HCT116 (cell line): ENCODE results near the gene KRT6A. TPM values are rescaled to one million over a fixed set of nuclear protein-coding genes. Genes with fewer than 3 reads are reported as not detected.

Experiments
- ATAC-seq: fragments of 200-7000 bp; cut with Tn5 transposase; 2 replicates; pipeline ENCODE4 v1.9.1; 2020; ENCODE audit warnings: mild to moderate bottlenecking, moderate library complexity
- BruUV-seq: library from RNA; stranded (reverse); fragments of 400-500 nt; replicated peaks from 2 replicates; lab custom pipeline; 2021; lab: Mats Ljungman, UMichigan
- CTCF ChIA-PET: fragments of 300-600 bp; sonication (Branson Sonifier 250); formaldehyde crosslinking; loops from one replicate; lab custom pipeline; 2021; ENCODE audit warnings: antibody characterized with exemption; lab: Charles Lee
- POLR2A ChIA-PET: fragments of 300-600, 350-600 bp; sonication (Branson Sonifier 250); formaldehyde crosslinking; loops from one replicate; lab custom pipeline; 2021; ENCODE audit warnings: antibody characterized with exemption; lab: Charles Lee
- RAD21 ChIA-PET, 2 experiments: fragments of 300-600 bp; sonication (Branson Sonifier 250); formaldehyde crosslinking; loops; one replicate each; lab custom pipeline; 2023; ENCODE audit warnings: low total read pairs in 2 of 2; ENCODE audit not compliant: uncharacterized antibody in 2 of 2, unreplicated experiment in 2 of 2, low non-redundant PET in 1 of 2; lab: Charles Lee
- DNase-seq: peaks from one replicate; pipeline ENCODE4 v3.0.0-alpha.2; 2010; ENCODE audit warnings: low read depth, low spot score
- H2AFZ ChIP-seq: fragments of 200-600 bp; shearing (Covaris generic), sonication (generic); 2 replicates; pipeline ENCODE4 v1.6.1; 2017; ENCODE audit warnings: low read depth, mixed run types, mixed read lengths, antibody characterized with exemption, low read length; ENCODE audit not compliant: poor library complexity, severe bottlenecking
- H3K27ac ChIP-seq: 2 replicates; pipeline ENCODE4 v1.5.1; 2012; ENCODE audit warnings: low read depth, low read length
- H3K27me3 ChIP-seq: fragments of 200-600 bp; sonication (generic); 2 replicates; pipeline ENCODE4 v1.6.1; 2016; ENCODE audit warnings: mixed run types, low read length, mixed read lengths; ENCODE audit not compliant: insufficient read depth
- H3K36me3 ChIP-seq, 2 experiments: fragments of 200-500 bp in 1 of 2; fragments of 200-600 bp in 1 of 2; sonication (Bioruptor generic) in 1 of 2; sonication (generic) in 1 of 2; 2 replicates each; pipeline versions ENCODE4 v1.5.1 to v1.6.1; 2014 to 2016; ENCODE audit warnings: low read length in 2 of 2, inconsistent platforms in 1 of 2, mixed read lengths in 1 of 2, mixed run types in 1 of 2; ENCODE audit not compliant: insufficient read depth in 2 of 2, control insufficient read depth in 1 of 2
- H3K4me1 ChIP-seq, 2 experiments: fragments of 200-600 bp in 1 of 2; sonication (generic) in 1 of 2; 2 replicates each; pipeline versions ENCODE4 v1.5.1 to v1.6.1; 2012 to 2017; ENCODE audit warnings: low read length in 2 of 2, inconsistent platforms in 1 of 2, mild to moderate bottlenecking in 1 of 2, mixed read lengths in 1 of 2, mixed run types in 1 of 2, moderate library complexity in 1 of 2; ENCODE audit not compliant: insufficient read depth in 2 of 2, control insufficient read depth in 1 of 2
- H3K4me2 ChIP-seq: fragments of 200-600 bp; sonication (generic); 2 replicates; pipeline ENCODE4 v1.6.1; 2017; ENCODE audit warnings: mixed run types, low read length, mixed read lengths
- H3K4me3 ChIP-seq, 2 experiments: fragments of 200-600 bp in 1 of 2; sonication (generic) in 1 of 2; replicated peaks in 1 of 2; 2 replicates each; pipeline ENCODE4 v1.5.1; 2011 to 2016; ENCODE audit warnings: low read length in 2 of 2, control low read depth in 1 of 2, low read depth in 1 of 2, mild to moderate bottlenecking in 1 of 2, mixed read lengths in 1 of 2, mixed run types in 1 of 2
- H3K79me2 ChIP-seq: fragments of 200-600 bp; sonication (generic); 2 replicates; pipeline ENCODE4 v1.6.1; 2017; ENCODE audit warnings: mild to moderate bottlenecking, mixed run types, low read length, moderate library complexity, mixed read lengths; ENCODE audit not compliant: insufficient read depth
- H3K9ac ChIP-seq: fragments of 200-600 bp; sonication (generic); 2 replicates; pipeline ENCODE4 v1.6.1; 2016; ENCODE audit warnings: low read length, mixed read lengths
- H3K9me2 ChIP-seq: fragments of 200-600 bp; sonication (generic), shearing (Covaris generic); 2 replicates; pipeline ENCODE4 v1.6.1; 2017; ENCODE audit warnings: mixed run types, mild to moderate bottlenecking, moderate library complexity; ENCODE audit not compliant: insufficient read depth
- H3K9me3 ChIP-seq, 2 experiments: fragments of 200-500 bp in 1 of 2; fragments of 200-600 bp in 1 of 2; sonication (Bioruptor generic) in 1 of 2; sonication (generic) in 1 of 2; 2 replicates each; pipeline ENCODE4 v1.6.1; 2014 to 2017; ENCODE audit warnings: low read length in 2 of 2, mixed read lengths in 2 of 2, inconsistent platforms in 1 of 2, low read depth in 1 of 2, mild to moderate bottlenecking in 1 of 2, mixed run types in 1 of 2, moderate library complexity in 1 of 2; ENCODE audit not compliant: control insufficient read depth in 1 of 2, insufficient read depth in 1 of 2
- H4K20me1 ChIP-seq: fragments of 200-600 bp; sonication (generic), shearing (Covaris generic); 2 replicates; pipeline ENCODE4 v1.6.1; 2017; ENCODE audit warnings: mixed run types, mild to moderate bottlenecking, moderate library complexity; ENCODE audit not compliant: insufficient read depth
- CTCF ChIP-seq, 3 experiments: fragments of 200-600 bp in 1 of 3; sonication (generic) in 1 of 3; IDR thresholded peaks in 2 of 3; conservative IDR thresholded peaks in 1 of 3; 2 replicates each; pipeline ENCODE4 v1.5.1; 2012 to 2017; ENCODE audit warnings: low read depth in 2 of 3, low read length in 2 of 3, antibody characterized with exemption in 1 of 3, borderline replicate concordance in 1 of 3, control low read depth in 1 of 3, mild to moderate bottlenecking in 1 of 3, mixed read lengths in 1 of 3, mixed run types in 1 of 3, moderate library complexity in 1 of 3; ENCODE audit not compliant: insufficient read depth in 1 of 3
- ELF1 ChIP-seq: IDR thresholded peaks from 2 replicates; pipeline ENCODE4 v1.6.1; 2012; ENCODE audit warnings: low read depth, borderline replicate concordance
- EZH2 ChIP-seq: fragments of 200-600 bp; sonication (generic); IDR thresholded peaks from 2 replicates; pipeline ENCODE4 v1.6.1; 2017; ENCODE audit warnings: antibody characterized with exemption, mixed run types
- EZH2phosphoT487 ChIP-seq: fragments of 200-600 bp; IDR thresholded peaks from 2 replicates; pipeline ENCODE4 v1.6.1; 2018; ENCODE audit warnings: antibody characterized with exemption, borderline replicate concordance
- SP1 ChIP-seq: IDR thresholded peaks from 2 replicates; pipeline ENCODE4 v1.6.1; 2012; ENCODE audit warnings: low read depth
- YY1 ChIP-seq: IDR thresholded peaks from 2 replicates; pipeline ENCODE4 v1.6.1; 2011; ENCODE audit warnings: low read length, low read depth, moderate library complexity, mild to moderate bottlenecking; ENCODE audit not compliant: insufficient replicate concordance; ENCODE audit errors: extremely low read depth
- intact Hi-C: fragments of 100-400 bp; cut with micrococcal nuclease; formaldehyde crosslinking; loops from 2 replicates; pipeline ENCODE4 v1.10.0; 2022
- total RNA-seq: library from RNA; stranded (reverse); gene quantifications from one replicate; pipeline ENCODE4 v1.2.1, GENCODE V29; 2021; ENCODE audit not compliant: unreplicated experiment
- TF ChIP-seq, protein P1 (sequence below): IDR thresholded peaks from 2 replicates; pipeline ENCODE4 v1.6.1; 2012

KRT6A gene
- total RNA-seq, 1 experiment from 2014 or later, result 0.66 TPM

DNA sequence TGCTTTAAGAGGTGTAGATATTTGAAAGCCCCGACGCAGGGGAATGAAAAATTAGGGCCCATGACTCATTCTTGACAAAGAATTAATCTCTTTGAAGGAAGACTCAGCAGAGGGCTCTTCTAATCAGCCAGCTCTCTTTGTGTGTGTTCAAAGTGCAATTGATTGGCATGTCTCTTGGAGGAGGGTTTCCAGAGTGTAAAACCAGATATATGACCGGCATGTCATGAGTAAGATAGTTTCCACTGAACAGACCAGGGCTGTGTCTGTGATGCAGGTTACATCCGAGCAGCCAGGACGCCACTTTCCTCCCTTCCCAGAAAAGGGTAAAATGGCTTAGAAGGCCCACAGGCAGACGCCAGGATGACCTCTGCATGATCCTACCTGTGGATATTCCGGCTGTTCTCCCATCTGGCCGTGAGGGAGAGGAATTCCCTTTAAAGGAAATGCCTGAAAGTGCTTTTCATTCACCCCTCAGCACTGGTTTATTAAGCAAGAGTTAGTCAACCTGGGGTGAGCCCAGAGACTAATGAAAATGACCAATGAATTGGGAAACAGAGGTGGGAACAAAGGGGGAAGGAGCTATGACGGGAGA, 51.6 kb downstream of the KRT6A start (continued):
- no peak for TF ChIP-seq YY1
- no peak; the same call in 1 of the 2 replicates for TF ChIP-seq ELF1

- H3K4me1 ChIP-seq, result peaks cover 28 to 84% of the 10 kb centered on the region in 2 experiments
- DNase-seq (peak; percentile 73), ATAC-seq (peak; percentile 64)
- RAD21 ChIA-PET, result interaction anchor here in 1 of 2 experiments (1.3 kb wide), 1 partner anchor 45 kb away, joined by 3 read pairs; no protein-coding TSS in a partner anchor
- no peaks in the 10 kb centered on the region for H3K79me2 ChIP-seq
- no peaks in the 10 kb centered on the region for H3K36me3 ChIP-seq
- intact Hi-C loops, result no loop called here
- BruUV-seq, result no TSS peak
- H3K9me2 ChIP-seq, result no peaks in the 10 kb centered on the region
- H3K4me3 ChIP-seq, result peak overlapping the region in 1 of 2 experiments; percentile 11; a peak in 2 of 4 replicates
- TF ChIP-seq CTCF (IDR thresholded peaks at IDR 0.05 in 2 of 3, conservative IDR thresholded peaks at IDR 0.05 in 1 of 3; ENCODE audit: borderline replicate concordance in 1 of 3, insufficient read depth in 1 of 3, low read depth in 2 of 3, low read length in 2 of 3), result no peak
- no peak for TF ChIP-seq SP1
- TF ChIP-seq ELF1, result no peak
- TF ChIP-seq EZH2phosphoT487, result no peak
- no peak for TF ChIP-seq EZH2
- TF ChIP-seq, protein P1, sequence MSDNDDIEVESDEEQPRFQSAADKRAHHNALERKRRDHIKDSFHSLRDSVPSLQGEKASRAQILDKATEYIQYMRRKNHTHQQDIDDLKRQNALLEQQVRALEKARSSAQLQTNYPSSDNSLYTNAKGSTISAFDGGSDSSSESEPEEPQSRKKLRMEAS, result no peak; the same call in 1 of the 2 replicates
- POLR2A ChIA-PET, result interaction anchor here (1.7 kb wide), 1 partner anchor 292 kb away, joined by 4 read pairs; no protein-coding TSS in a partner anchor
- H3K27me3 ChIP-seq, result no peaks in the 10 kb centered on the region
- peak overlapping the region; percentile 47 for H3K9ac ChIP-seq
- H3K9me3 ChIP-seq, result no peaks in the 10 kb centered on the region
- CTCF ChIA-PET, result interaction anchor here (1.1 to 2.8 kb wide), 3 partner anchors 33 to 437 kb away, joined by 3 to 9 read pairs (median 3); no protein-coding TSS in a partner anchor
- H3K4me2 ChIP-seq, result peak overlapping the region; percentile 68
- H2AFZ ChIP-seq, result peak overlapping the region; percentile 25
- no peaks in the 10 kb centered on the region for H4K20me1 ChIP-seq
- H3K27ac ChIP-seq, result peak overlapping the region; percentile 60; the same call in 1 of the 2 replicates
Observed at GRCh38 chr12:52440821-52441319, 52.2 kb downstream of the KRT6A start.
